ENCODE results near the gene IDI1. TPM values are rescaled to one million over a fixed set of nuclear protein-coding genes. Genes with fewer than 3 reads are reported as not detected.

The IDI1 gene
- total RNA-seq, result 63.8 and 68.9 TPM in 2 replicates

GRCh38 chr10:1048732-1049424 is at the start of gene IDI1:
IDI1 (minus strand) TSS chr10:1049119; CDS start chr10:1049003, 116 bp downstream.

GRCh38 chr10:1056326-1057105 is 7.6 kb upstream of the IDI1 start, which contains the start of gene WDR37:
WDR37 (plus strand) TSS chr10:1056385; CDS start chr10:1072156, 15,771 bp downstream.

GRCh38 chr10:1025683-1026082 is 23.2 kb downstream of the IDI1 start, which contains the start of gene IDI2:
IDI2 (minus strand) TSS chr10:1025859; CDS start chr10:1024723, 1,136 bp downstream.

Other genes with a start within 250 kb of the IDI1 start
- gene LARP4B, start 117.4 kb downstream of the IDI1 start, total RNA-seq, result 46.6 and 55.1 TPM in 2 replicates
- gene GTPBP4, start 60.7 kb downstream of the IDI1 start, total RNA-seq, result 27.4 and 30.1 TPM in 2 replicates
- not detected in 2 replicates for gene IDI2, start 23.3 kb downstream of the IDI1 start, total RNA-seq
- gene WDR37, start 7.3 kb upstream of the IDI1 start, total RNA-seq, result 13.7 and 15.3 TPM in 2 replicates

Data from articular chondrocyte of knee joint (primary cell).